Sigmoid colon (tissue), 7 donors: ENCODE measurements around the gene HOXA10. TPM values are rescaled to one million over a fixed set of nuclear protein-coding genes. Genes with fewer than 3 reads are reported as not detected.

ENCODE experiments used
- DNase-seq: peaks from one replicate; pipeline ENCODE4 v3.0.0-alpha.2; 2019
- H3K27ac ChIP-seq, 4 donors: fragments of 200-600 bp; sonication (generic); one replicate each; pipeline ENCODE4 v1.5.1; 2016 to 2019; ENCODE audit warnings: mild to moderate bottlenecking in 1 of 4
- H3K27me3 ChIP-seq, 3 donors: fragments of 200-600 bp; sonication (generic); one replicate each; pipeline ENCODE4 v1.5.1; 2019; ENCODE audit warnings: mild to moderate bottlenecking in 1 of 3
- H3K36me3 ChIP-seq, 4 donors: fragments of 200-600 bp; sonication (generic); one replicate each; pipeline ENCODE4 v1.5.1; 2016 to 2019
- H3K4me1 ChIP-seq, 4 donors: fragments of 200-600 bp; sonication (generic); one replicate each; pipeline ENCODE4 v1.5.1; 2017 to 2019
- H3K4me3 ChIP-seq, 4 donors: fragments of 200-600 bp; sonication (generic); one replicate each; pipeline ENCODE4 v1.5.1; 2017 to 2019; ENCODE audit warnings: mild to moderate bottlenecking in 2 of 4, moderate library complexity in 1 of 4
- H3K9me3 ChIP-seq, 4 donors: fragments of 200-600 bp in 3 of 4; sonication (generic) in 3 of 4; one replicate each; pipeline versions ENCODE4 v1.5.1 to v1.6.1; 2013 to 2019
- CTCF ChIP-seq, 4 experiments: fragments of 450-650 bp in 3 of 4; fragments of 200-600 bp in 1 of 4; IDR thresholded peaks; one replicate each; pipeline ENCODE4 v1.5.1; 2016 to 2019; ENCODE audit warnings: antibody characterized with exemption in 4 of 4, mild to moderate bottlenecking in 3 of 4, moderate library complexity in 2 of 4
- EP300 ChIP-seq, 4 donors: sonication (generic); formaldehyde crosslinking; IDR thresholded peaks; one replicate each; pipeline ENCODE4 v1.6.1; 2017; ENCODE audit warnings: antibody characterized with exemption in 4 of 4
- POLR2A ChIP-seq, 2 donors: fragments of 450-650 bp; IDR thresholded peaks; one replicate each; pipeline ENCODE4 v1.6.1; 2016; ENCODE audit warnings: antibody characterized with exemption in 2 of 2, mild to moderate bottlenecking in 2 of 2, moderate library complexity in 2 of 2
- POLR2AphosphoS5 ChIP-seq, 4 donors: sonication (generic); formaldehyde crosslinking; IDR thresholded peaks; one replicate each; pipeline ENCODE4 v1.6.1; 2017; ENCODE audit warnings: antibody characterized with exemption in 4 of 4
- WGBS, 2 donors: extraction: QIAGEN DNeasy Blood & Tissue Kit; methylation state at CpG; one replicate each; pipeline ENCODE4 v1.1.7; 2013; 5-methylcytosine and 5-hydroxymethylcytosine counted together
- intact Hi-C: fragments of 100-400 bp; cut with DNase I; formaldehyde crosslinking; loops from one replicate; pipeline ENCODE4 v1.15.1; 2023
- polyA plus RNA-seq, 3 donors: library from polyadenylated mRNA; stranded (reverse); fragments of 200-250 nt; gene quantifications; one replicate each; pipeline ENCODE4 v1.2.3, GENCODE V29; 2013
- total RNA-seq, 4 donors: library from RNA; depleted of rRNA; stranded (reverse); fragments of >200 nt; gene quantifications; one replicate each; pipeline ENCODE4 v1.1.0, GENCODE V29; 2016
- donor health status: healthy with polysubstance abuse.
- donor health status: Bipolar disorder and iron deficiency.
- donor health status: healthy.

HOXA10 gene
- total and polyA plus RNA-seq, 7 donors = 22.2 to 64.0 (median 55.1) TPM

GRCh38 chr7:27188386-27189294, 14.5 kb upstream of the HOXA10 start:
- Histone ChIP-seq H3K4me1 (peaks cover 3 to 80% (median 45%) of the 10 kb centered on the region in 4 donors), H3K36me3 (no peaks in the 10 kb centered on the region), H3K4me3 (peak overlapping the region; percentile 71 to 76 (median 72)), H3K9me3 (no peaks in the 10 kb centered on the region), H3K27me3 (peaks cover 0 to 24% (median 0%) of the 10 kb centered on the region in 3 donors), H3K27ac (peak overlapping the region in 3 of 4 donors; percentile 97 to 98 (median 98))
- peak; percentile 88 for DNase-seq
- intact Hi-C loops = no loop called here
- 2 to 6% methylated on average over 49 of the region's 49 CpGs for WGBS, 2 donors
- peak in 3 of 4 donors; percentile 26 to 60 (median 38) for TF ChIP-seq POLR2AphosphoS5 (IDR thresholded peaks at IDR 0.05)
- no peak for TF ChIP-seq CTCF (IDR thresholded peaks at IDR 0.05)
- no peak for TF ChIP-seq EP300 (IDR thresholded peaks at IDR 0.05)
- TF ChIP-seq POLR2A (IDR thresholded peaks at IDR 0.05) = no peak

DNA sequence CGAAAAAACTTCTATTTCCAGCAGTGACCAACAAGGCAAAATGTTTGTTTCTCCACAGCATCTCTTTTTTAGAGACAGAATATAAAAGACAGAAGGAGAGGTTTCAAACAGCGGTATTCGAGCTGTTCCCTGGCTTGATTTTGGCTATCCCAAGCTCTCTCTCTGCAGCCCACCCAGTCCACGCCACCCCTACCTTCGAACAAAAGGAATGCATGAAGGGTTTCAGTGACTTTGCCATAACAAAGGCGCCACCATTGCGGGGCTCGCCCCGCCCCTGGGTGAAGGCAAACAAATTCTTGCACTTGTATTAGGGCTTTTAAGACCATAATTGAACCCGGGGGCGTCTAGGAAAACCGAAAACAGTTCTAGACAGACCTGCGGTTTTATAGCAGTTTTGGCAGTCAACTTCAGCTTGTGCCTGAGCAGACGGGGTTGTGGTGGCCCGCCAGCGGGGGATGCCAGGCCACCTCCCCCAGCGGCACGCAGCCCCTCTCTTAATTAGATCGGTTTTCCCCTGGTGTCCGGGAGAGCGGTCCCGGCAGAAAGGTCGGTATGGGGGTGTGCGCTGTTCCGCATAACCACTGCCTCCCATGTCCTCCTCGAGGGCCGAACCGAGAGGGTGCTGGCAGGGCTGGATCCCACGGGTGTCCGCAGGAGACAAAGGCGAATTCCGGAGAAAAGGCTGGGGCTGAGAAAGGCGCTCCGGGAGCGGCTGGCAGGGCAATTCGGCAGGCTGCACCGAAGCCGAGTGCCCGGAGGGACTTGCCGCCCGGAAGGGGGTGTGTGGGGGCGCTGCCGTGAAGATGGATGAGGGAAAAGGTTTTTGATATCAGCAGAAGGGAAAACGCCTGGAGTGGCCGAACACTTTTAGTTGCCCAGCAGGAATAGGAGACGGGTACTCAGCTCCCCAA, 13.6 kb upstream of the HOXA10 start:
- DNase-seq = peak; percentile 67
- intact Hi-C loops = no loop called here
- peaks cover 3 to 80% (median 47%) of the 10 kb centered on the region in 4 donors for H3K4me1 ChIP-seq
- no peaks in the 10 kb centered on the region for H3K36me3 ChIP-seq
- H3K27me3 ChIP-seq = peaks cover 0 to 20% (median 0%) of the 10 kb centered on the region in 3 donors
- H3K27ac ChIP-seq = peak overlapping the region in 3 of 4 donors; percentile 97 to 98 (median 98)
- no peaks in the 10 kb centered on the region for H3K9me3 ChIP-seq
- peak overlapping the region; percentile 71 to 76 (median 72) for H3K4me3 ChIP-seq
- WGBS, 2 donors = 1 to 8% methylated on average over 46 of the region's 46 CpGs
- TF ChIP-seq EP300 (IDR thresholded peaks at IDR 0.05) (no peak), CTCF (IDR thresholded peaks at IDR 0.05) (no peak), POLR2A (IDR thresholded peaks at IDR 0.05) (no peak), POLR2AphosphoS5 (IDR thresholded peaks at IDR 0.05) (no peak)

DNA sequence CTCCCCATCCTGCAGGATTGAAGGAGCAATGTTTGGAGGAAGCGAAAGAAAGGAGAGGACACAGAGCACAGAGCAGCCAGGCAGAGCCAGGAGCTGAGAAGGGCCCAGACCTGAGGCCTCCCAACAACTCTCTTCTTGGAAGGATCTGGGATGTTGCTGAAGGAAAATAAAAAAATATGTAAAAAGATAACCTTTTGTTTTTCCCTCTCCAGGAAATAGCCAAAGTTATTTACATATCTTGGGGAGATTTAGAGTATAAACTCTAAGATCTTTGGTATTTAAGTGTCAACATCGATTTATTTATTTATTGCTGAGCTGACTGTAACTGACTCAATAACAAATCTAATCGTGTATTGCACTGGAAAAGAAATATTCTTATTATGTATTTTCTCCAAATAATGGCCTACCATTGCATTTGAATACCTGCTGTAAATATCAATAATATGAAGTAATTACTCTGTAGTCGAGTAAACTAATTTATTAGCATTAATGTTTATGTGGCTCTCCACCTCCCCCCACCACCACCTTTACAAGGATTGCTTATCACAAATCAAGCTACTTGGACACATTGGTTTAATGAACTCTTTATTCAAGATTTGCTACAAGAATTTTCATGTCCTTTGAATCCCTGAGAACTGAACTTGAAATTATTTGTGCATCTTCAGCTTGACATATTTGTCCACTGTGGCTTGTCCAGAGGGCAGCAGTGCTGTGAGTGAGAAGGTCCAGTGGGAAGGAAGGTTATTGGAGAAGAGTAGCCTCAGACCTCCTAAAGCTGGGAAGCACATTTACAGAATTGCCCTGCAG, 12.8 kb upstream of the HOXA10 start:
- intact Hi-C loops = no loop called here
- 8 to 17% methylated on average over 4 of the region's 4 CpGs for WGBS, 2 donors

More for the DNA sequence above, 12.8 kb upstream of the HOXA10 start:
- H3K4me3 ChIP-seq = peak overlapping the region; percentile 71 to 76 (median 72)
- H3K27ac ChIP-seq = peak overlapping the region in 3 of 4 donors; percentile 97 to 98 (median 98)
- no peaks in the 10 kb centered on the region for H3K36me3 ChIP-seq
- H3K4me1 ChIP-seq = peaks cover 3 to 82% (median 55%) of the 10 kb centered on the region in 4 donors
- DNase-seq = peak; percentile 62
- H3K9me3 ChIP-seq = no peaks in the 10 kb centered on the region
- peaks cover 0 to 17% (median 0%) of the 10 kb centered on the region in 3 donors for H3K27me3 ChIP-seq
- no peak for TF ChIP-seq EP300 (IDR thresholded peaks at IDR 0.05)
- peak in 1 of 4 donors; percentile 21 for TF ChIP-seq POLR2AphosphoS5 (IDR thresholded peaks at IDR 0.05)
- TF ChIP-seq CTCF (IDR thresholded peaks at IDR 0.05) = no peak
- TF ChIP-seq POLR2A (IDR thresholded peaks at IDR 0.05) = no peak
